ENCODE data around the gene CERK.
"Not testable (repeated sequence)": the region's sequence is repeated elsewhere in the genome, so short reads cannot be mapped to it uniquely, and the experiment has no call there.

Gene CERK

DNA sequence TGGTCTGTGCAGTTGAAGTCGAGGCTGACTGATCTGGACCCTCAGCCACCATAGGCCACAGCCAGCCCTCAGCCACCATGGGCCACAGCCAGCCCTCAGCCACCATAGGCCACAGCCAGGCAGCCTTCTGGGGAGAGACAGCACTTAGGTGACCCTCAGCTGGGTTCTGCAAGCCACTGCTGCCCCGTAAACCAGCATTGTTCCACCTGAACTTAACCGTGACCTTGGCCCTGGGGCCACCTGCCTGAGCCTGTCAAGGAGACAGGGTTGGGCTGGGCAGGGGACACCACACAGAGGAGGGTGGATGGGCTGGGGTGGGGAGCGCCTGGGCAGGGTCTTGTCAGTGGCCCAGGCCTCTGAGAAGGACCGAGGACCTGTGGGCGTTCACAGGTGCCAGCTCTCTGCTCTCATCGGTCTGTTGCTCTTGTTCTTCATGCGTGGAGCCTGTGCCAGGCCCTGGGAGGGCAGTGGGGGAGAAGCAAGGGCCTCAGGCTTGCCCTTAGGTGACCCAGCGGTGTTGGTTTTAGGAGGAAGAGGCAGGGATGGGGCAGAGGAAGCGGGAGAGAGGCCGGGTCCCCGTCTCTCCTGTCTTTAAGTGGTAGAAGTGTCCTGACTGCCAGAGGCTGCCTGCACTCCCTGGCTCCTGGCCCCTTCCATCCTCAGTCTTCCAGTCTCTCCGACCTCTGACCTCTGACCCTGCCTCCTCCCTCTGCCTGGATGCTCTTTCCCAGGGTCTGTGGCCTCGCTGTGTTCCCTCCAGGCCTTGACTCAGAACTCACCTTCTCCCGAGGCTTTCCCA lies 81.0 kb downstream of the CERK start:
- no peak overlapping the region for H3K4me3 ChIP-seq (ENCODE audit: low read length)
- DNase-seq (ENCODE audit: low read depth, low spot score) = no peak

GRCh38 chr22:46655861-46656608 lies 82.0 kb downstream of the CERK start:
- DNase-seq (ENCODE audit: low read depth, low spot score) = no peak
- H3K4me3 ChIP-seq (ENCODE audit: low read length) = no peak overlapping the region

GRCh38 chr22:46654927-46655595 lies 83.0 kb downstream of the CERK start:
- DNase-seq (ENCODE audit: low read depth, low spot score) = no peak
- H3K4me3 ChIP-seq (ENCODE audit: low read length) = no peak overlapping the region

- H3K4me3 ChIP-seq (ENCODE audit: low read length) = no peak overlapping the region
- DNase-seq (ENCODE audit: low read depth, low spot score) = no peak
These were observed 83.6 kb downstream of the CERK start for GRCh38 chr22:46654426-46654825.

- no peak overlapping the region for H3K4me3 ChIP-seq (ENCODE audit: low read length)
- DNase-seq (ENCODE audit: low read depth, low spot score) = no peak
These were observed 84.5 kb downstream of the CERK start for GRCh38 chr22:46653596-46653995.

- H3K4me3 ChIP-seq (ENCODE audit: low read length) = no peak overlapping the region
- no peak for DNase-seq (ENCODE audit: low read depth, low spot score)
These were observed 85.2 kb downstream of the CERK start for GRCh38 chr22:46652847-46653331.

DNA sequence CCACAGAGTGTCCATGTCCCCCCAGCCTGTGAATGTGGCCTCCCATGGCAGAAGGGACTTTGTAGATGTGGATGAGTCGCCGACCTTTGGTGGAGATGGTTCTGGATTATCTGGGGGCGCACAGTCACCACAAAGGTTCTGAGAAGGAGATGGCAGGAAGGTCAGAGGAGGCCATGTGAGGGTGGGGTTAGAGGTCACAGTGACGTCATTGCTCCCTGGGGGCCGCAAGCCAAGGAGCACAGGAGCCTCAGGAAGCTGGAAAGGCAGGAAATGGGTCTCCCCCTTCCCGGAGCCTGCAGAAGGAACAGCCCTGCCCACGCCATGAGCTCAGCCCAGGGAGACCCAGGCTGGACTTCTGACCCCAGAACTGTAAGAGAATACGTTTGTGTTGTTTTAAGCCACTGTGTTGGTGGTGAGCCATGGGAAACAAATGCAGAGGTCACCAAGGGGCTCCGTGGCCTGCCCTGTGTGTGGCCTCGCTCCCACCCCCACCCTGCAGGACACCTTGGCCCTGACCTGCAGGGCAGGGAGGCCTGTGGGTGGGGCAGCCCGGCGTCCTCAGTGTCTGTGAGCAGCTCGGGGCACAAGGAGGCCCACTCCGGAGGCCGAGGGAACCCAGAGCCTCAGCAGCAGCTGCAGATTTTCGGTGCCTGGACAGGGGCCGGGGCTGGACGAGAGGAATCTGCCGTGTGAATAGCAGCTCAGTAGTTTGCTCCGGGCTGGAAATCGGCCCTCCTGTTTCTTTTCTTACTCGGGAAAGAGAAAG lies 85.8 kb downstream of the CERK start:
- no peak for DNase-seq (ENCODE audit: low read depth, low spot score)
- no peak overlapping the region for H3K4me3 ChIP-seq (ENCODE audit: low read length)

DNA sequence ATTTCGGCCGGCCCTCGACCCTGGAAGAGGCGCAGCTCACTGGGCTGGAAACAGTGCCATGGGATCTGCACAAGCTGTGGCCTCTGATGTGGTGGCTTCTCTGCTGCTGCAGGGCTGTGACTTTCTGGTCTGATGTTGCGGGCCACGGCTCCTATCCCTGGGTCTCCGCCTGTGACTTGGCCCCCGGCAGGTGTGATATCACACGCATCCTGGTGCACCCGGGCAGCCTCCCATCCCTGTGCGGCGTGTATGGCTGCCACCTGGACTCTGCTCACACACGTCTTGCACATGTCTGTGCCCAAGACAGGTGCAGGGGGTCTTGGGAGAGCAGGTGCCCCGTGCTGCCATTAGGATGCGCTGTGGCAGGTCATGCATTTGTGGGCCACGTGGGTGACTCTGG lies 86.7 kb downstream of the CERK start:
- DNase-seq (ENCODE audit: low read depth, low spot score) = no peak
- no peak overlapping the region for H3K4me3 ChIP-seq (ENCODE audit: low read length)

DNA sequence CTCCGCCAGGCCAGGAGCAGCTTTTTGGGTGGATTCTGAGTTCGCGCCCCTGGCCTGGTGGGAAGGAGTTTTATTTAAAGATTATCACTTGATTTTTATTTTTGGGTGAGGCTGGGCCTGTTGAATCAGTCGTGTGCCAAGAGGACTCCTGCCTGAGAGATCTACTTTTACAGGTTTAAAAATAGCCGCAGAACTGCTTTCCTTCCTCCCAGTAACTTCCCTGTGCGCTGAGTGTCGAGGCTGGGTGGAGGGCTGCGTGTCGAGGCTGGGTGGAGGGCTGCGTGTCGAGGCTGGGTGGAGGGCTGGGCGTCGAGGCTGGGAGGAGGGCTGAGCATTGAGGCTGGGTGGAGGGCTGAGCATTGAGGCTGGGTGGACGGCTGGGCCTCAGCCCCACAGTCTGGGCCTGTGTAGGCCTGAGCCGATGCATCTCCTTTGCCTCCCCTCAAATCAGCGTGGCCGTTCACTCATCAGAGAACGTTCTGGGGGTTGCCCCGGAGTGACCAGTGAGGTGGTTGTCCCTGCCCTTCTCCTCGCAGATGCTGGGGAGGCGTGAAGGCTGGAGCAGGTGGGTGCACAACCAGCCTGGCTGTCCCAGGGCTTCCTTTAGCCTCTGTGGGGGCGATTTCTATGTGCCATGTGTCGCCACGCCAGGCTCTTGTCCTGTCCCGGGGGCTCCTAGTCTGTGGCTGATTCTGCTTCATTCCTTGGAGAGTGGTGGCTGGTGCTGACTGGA lies 87.8 kb downstream of the CERK start:
- no peak for DNase-seq (ENCODE audit: low read depth, low spot score)
- H3K4me3 ChIP-seq (ENCODE audit: low read length) = no peak overlapping the region

DNA sequence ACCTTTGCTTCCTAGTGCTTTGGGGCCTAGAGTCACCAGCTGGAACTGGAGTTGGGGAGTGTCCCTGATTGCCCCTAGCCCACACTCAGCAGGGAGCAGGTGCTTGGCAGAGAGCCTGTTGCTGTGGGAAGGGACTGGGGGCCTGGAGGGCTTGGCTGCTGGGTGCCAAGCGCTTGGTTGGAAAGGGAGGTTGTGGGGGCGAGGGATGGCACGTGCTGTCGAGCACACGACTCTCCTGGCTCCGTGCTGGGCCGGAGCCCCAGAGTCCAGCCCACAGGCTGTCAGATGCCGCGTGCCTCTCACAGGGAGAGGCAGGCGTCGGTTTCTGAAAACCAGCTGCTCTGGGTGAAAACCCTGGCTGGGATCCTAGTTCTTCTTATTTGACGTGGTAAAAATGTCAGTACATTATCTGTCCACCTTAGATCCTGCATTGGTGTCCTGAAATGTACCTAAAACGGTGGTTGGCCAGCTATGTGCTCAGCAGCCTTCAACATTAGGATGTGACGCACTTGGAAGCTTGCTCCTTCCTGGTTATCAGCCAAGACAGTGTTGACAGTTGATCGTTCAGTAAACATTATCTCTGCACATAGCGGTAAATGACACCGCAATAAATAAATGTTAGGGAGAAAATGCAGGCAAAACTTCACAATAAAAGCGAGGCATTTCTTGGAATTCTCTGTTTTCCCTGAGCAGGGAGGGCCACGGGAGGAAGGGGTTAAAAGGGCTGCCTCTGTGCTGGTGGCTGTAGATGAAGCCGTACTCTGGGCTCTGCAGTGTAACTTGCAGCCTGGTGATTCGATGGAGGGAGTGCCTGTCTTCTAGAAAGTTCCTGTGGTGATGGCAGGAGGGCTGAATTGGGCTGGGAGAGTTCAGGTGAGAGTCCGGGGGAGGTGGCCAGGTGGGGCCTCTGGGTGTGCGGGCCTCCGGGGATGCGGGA lies 88.6 kb downstream of the CERK start:
- H3K4me3 ChIP-seq (ENCODE audit: low read length) = no peak overlapping the region
- DNase-seq (ENCODE audit: low read depth, low spot score) = no peak

- not testable (repeated sequence) for H3K4me3 ChIP-seq (ENCODE audit: low read length)
These were observed 89.7 kb downstream of the CERK start for GRCh38 chr22:46648225-46648820.

GRCh38 chr22:46646531-46647215 lies 91.4 kb downstream of the CERK start:
- H3K4me3 ChIP-seq (ENCODE audit: low read length) = no peak overlapping the region
- no peak for DNase-seq (ENCODE audit: low read depth, low spot score)

More at GRCh38 chr22:46648225-46648820, 89.7 kb downstream of the CERK start:
- not testable (repeated sequence) for DNase-seq (ENCODE audit: low read depth, low spot score)

DNA sequence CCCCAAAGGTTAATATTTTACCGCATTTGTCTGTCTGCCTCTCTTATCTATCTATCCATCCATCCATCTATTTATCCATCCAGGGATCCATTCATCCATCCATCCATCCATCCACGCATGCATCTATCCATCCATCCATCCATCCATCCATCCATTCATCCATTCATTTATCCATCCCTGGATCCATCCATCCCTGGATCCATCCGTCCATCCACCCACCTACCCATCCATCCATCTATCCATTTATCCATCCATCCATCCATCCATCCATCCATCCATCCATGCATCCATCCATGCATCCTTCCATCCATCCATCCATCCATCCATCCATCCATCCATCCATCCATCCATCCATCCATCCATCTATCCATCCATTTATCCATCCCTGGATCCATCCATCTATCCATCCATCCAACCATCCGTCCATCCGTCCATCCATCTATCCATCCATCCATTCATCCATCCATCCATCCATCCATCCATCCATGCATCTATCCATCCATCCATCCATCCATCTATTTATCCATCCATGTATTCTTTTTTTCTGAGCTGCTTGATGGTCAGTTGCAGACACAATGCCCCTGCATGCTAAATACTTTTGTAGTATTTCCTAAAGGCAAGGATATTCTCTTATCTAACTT lies 95.1 kb downstream of the CERK start:
- DNase-seq (ENCODE audit: low read depth, low spot score); H3K4me3 ChIP-seq (ENCODE audit: low read length): not testable (repeated sequence)

DNA sequence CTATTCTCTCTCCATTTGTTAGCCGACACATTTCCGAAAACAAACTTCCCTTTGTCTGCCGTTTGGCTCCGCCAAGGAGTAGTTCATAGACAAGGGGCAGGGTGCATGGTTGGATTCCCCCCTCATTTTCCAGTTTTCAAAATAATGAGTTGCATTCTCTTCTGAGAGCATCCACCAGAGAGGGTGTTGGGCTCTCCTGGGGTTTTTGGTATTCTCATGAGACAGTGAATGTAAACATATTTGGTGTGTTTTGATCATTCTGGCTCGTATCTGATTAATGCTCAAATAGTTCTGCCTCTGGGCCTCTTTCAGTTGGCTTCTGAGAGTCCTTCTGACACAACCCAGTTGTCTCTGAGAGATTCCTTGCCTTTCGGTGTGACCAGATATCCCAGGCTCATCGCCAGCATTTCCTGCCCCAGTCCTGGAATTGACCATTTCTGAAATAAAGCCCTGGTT lies 96.2 kb downstream of the CERK start:
- no peak overlapping the region for H3K4me3 ChIP-seq (ENCODE audit: low read length)

GRCh38 chr22:46640293-46641055 lies 97.6 kb downstream of the CERK start:
- no peak overlapping the region for H3K4me3 ChIP-seq (ENCODE audit: low read length)
- DNase-seq (ENCODE audit: low read depth, low spot score) = no peak

More for the DNA sequence above, 96.2 kb downstream of the CERK start:
- DNase-seq (ENCODE audit: low read depth, low spot score) = no peak

Data from Jurkat, Clone E6-1 (cell line).